ENCODE results near the gene OPTN.

DNA sequence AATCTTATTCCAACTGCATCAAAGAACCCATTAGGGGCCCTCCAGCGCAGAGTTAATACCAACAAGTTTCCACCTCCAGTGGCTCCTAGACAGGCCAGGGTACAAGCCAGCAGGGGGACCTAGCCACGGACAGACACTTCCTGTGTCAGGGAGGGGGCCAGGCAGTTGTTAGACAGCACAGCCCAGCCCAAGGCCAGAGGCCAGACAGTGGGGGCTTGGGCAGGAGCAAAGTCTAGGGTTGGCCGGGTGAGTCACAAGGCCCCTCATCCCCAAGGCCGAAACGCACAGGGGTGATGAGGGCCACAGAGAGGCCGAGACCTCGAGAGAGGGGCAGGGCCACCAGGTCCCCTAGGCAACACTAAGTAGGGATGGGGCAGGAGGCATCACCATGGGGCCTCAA is 19.3 kb upstream of the OPTN start:
- TF ChIP-seq, protein P1, sequence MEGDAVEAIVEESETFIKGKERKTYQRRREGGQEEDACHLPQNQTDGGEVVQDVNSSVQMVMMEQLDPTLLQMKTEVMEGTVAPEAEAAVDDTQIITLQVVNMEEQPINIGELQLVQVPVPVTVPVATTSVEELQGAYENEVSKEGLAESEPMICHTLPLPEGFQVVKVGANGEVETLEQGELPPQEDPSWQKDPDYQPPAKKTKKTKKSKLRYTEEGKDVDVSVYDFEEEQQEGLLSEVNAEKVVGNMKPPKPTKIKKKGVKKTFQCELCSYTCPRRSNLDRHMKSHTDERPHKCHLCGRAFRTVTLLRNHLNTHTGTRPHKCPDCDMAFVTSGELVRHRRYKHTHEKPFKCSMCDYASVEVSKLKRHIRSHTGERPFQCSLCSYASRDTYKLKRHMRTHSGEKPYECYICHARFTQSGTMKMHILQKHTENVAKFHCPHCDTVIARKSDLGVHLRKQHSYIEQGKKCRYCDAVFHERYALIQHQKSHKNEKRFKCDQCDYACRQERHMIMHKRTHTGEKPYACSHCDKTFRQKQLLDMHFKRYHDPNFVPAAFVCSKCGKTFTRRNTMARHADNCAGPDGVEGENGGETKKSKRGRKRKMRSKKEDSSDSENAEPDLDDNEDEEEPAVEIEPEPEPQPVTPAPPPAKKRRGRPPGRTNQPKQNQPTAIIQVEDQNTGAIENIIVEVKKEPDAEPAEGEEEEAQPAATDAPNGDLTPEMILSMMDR (conservative IDR thresholded peaks at IDR 0.05; ENCODE audit: low read depth, low read length): no peak
- TF ChIP-seq EZH2 (IDR thresholded peaks at IDR 0.05; ENCODE audit: borderline replicate concordance, low read depth, low read length, poor library complexity, severe bottlenecking): no peak

Measured in A673 (cell line).